ENCODE data around the gene ZYX.

GRCh38 chr7:143337216-143337615 is 43.9 kb upstream of the ZYX start:
- no peak for TF ChIP-seq CTCF (IDR thresholded peaks at IDR 0.05)
- no peak for TF ChIP-seq POLR2AphosphoS5 (IDR thresholded peaks at IDR 0.05; ENCODE audit: insufficient read depth in 1 of 2, low read depth in 1 of 2)

Measured in vagina (tissue), 2 donors.